IMR-90 (cell line): ENCODE results near the gene TFPI. TPM values are rescaled to one million over a fixed set of nuclear protein-coding genes. Genes with fewer than 3 reads are reported as not detected.

Source experiments
- ATAC-seq: fragments of 200-7000 bp; cut with Tn5 transposase; 2 replicates; pipeline ENCODE4 v1.9.1; 2020; ENCODE audit warnings: low read depth, mild to moderate bottlenecking, moderate library complexity
- BruUV-seq: library from RNA; stranded (reverse); fragments of 400-500 nt; replicated peaks from 2 replicates; lab custom pipeline; 2021; lab: Mats Ljungman, UMichigan
- CTCF ChIA-PET: fragments of 300-600 bp; formaldehyde crosslinking; extraction: SDS; loops from one replicate; lab custom pipeline; 2021; ENCODE audit warnings: antibody characterized with exemption; lab: Yijun Ruan, JAX
- POLR2A ChIA-PET: fragments of 300-600 bp; sonication (Branson Sonifier 250); formaldehyde crosslinking; loops from one replicate; lab custom pipeline; 2022; ENCODE audit warnings: antibody characterized with exemption; ENCODE audit not compliant: unreplicated experiment; lab: Charles Lee
- DNase-seq: peaks from one replicate; pipeline ENCODE4 v3.0.0; 2013
- H2AFZ ChIP-seq: replicated peaks from 2 replicates; pipeline ENCODE3; 2013; ENCODE audit warnings: low read length, mild to moderate bottlenecking; ENCODE audit not compliant: poor library complexity
- H2AK5ac ChIP-seq: 2 replicates; pipeline ENCODE4 v1.6.1; 2013; ENCODE audit warnings: low read depth, low read length, inconsistent platforms
- H2AK9ac ChIP-seq: replicated peaks from 2 replicates; pipeline ENCODE3; 2013; ENCODE audit warnings: mild to moderate bottlenecking, low read depth, low read length, moderate library complexity; ENCODE audit not compliant: poor library complexity
- H2BK120ac ChIP-seq: 2 replicates; pipeline ENCODE4 v1.6.1; 2013; ENCODE audit warnings: low read depth, low read length, inconsistent platforms
- H2BK15ac ChIP-seq: 3 replicates; pipeline ENCODE4 v1.6.1; 2013; ENCODE audit warnings: low read depth, low read length, inconsistent platforms
- H2BK20ac ChIP-seq: 2 replicates; pipeline ENCODE4 v1.6.1; 2013; ENCODE audit warnings: low read depth, mild to moderate bottlenecking, inconsistent platforms, low read length, moderate library complexity
- H2BK5ac ChIP-seq: 2 replicates; pipeline ENCODE4 v1.6.1; 2013; ENCODE audit warnings: mild to moderate bottlenecking, low read depth, low read length, inconsistent platforms; ENCODE audit not compliant: poor library complexity, severe bottlenecking
- H3K14ac ChIP-seq: replicated peaks from 2 replicates; pipeline ENCODE4 v1.6.1; 2013; ENCODE audit warnings: low read depth, low read length, inconsistent platforms
- H3K18ac ChIP-seq: 2 replicates; pipeline ENCODE4 v1.6.1; 2013; ENCODE audit warnings: low read depth, low read length, control low read depth
- H3K23ac ChIP-seq: 2 replicates; pipeline ENCODE4 v1.6.1; 2013; ENCODE audit warnings: low read depth, low read length, inconsistent platforms
- H3K27ac ChIP-seq: 2 replicates; pipeline ENCODE4 v1.5.1; 2013; ENCODE audit warnings: mild to moderate bottlenecking, control low read depth, low read length; ENCODE audit not compliant: insufficient read depth
- H3K27me3 ChIP-seq: 2 replicates; pipeline ENCODE4 v1.6.1; 2013; ENCODE audit warnings: low read length; ENCODE audit not compliant: control insufficient read depth, insufficient read depth
- H3K36me3 ChIP-seq: 2 replicates; pipeline ENCODE4 v1.6.1; 2013; ENCODE audit warnings: low read length, mixed read lengths; ENCODE audit not compliant: control insufficient read depth, insufficient read depth
- H3K4ac ChIP-seq: 2 replicates; pipeline ENCODE4 v1.6.1; 2013; ENCODE audit warnings: low read depth, low read length, inconsistent platforms
- H3K4me1 ChIP-seq: 2 replicates; pipeline ENCODE4 v1.6.1; 2013; ENCODE audit warnings: low read length, mixed read lengths; ENCODE audit not compliant: control insufficient read depth, insufficient read depth
- H3K4me2 ChIP-seq: 2 replicates; pipeline ENCODE4 v1.6.1; 2013; ENCODE audit warnings: low read depth, mild to moderate bottlenecking, control low read depth, low read length, moderate library complexity
- H3K4me3 ChIP-seq: 2 replicates; pipeline ENCODE4 v1.5.1; 2013; ENCODE audit warnings: low read depth, mild to moderate bottlenecking, control low read depth, low read length, moderate library complexity; ENCODE audit not compliant: insufficient read depth
- H3K56ac ChIP-seq: 2 replicates; pipeline ENCODE4 v1.6.1; 2013; ENCODE audit warnings: low read length, inconsistent platforms; ENCODE audit not compliant: insufficient read depth; ENCODE audit errors: extremely low read depth
- H3K79me1 ChIP-seq, 2 experiments: 2 replicates each; pipeline ENCODE4 v1.6.1; 2013; ENCODE audit warnings: low read length in 2 of 2, inconsistent platforms in 1 of 2, low read depth in 1 of 2
- H3K9ac ChIP-seq: 2 replicates; pipeline ENCODE4 v1.6.1; 2013; ENCODE audit warnings: low read depth, low read length, control low read depth
- H3K9me1 ChIP-seq: 2 replicates; pipeline ENCODE4 v1.6.1; 2013; ENCODE audit warnings: low read length, inconsistent platforms; ENCODE audit not compliant: insufficient read depth
- H3K9me3 ChIP-seq: 2 replicates; pipeline ENCODE4 v1.6.1; 2013; ENCODE audit warnings: low read length; ENCODE audit not compliant: control insufficient read depth, insufficient read depth
- H4K20me1 ChIP-seq: 2 replicates; pipeline ENCODE4 v1.6.1; 2013; ENCODE audit warnings: low read length, inconsistent platforms; ENCODE audit not compliant: insufficient read depth
- H4K5ac ChIP-seq: 2 replicates; pipeline ENCODE4 v1.6.1; 2013; ENCODE audit warnings: mild to moderate bottlenecking, low read depth, low read length, control low read depth
- H4K8ac ChIP-seq, 2 experiments: 2 replicates each; pipeline ENCODE4 v1.6.1; 2013; ENCODE audit warnings: low read depth in 2 of 2, low read length in 2 of 2, control low read depth in 1 of 2, inconsistent platforms in 1 of 2
- H4K91ac ChIP-seq: 2 replicates; pipeline ENCODE4 v1.6.1; 2013; ENCODE audit warnings: low read depth, low read length, inconsistent platforms; ENCODE audit not compliant: insufficient read depth
- CEBPB ChIP-seq: IDR thresholded peaks from 2 replicates; pipeline ENCODE4 v1.6.1; 2012; ENCODE audit warnings: low read depth, low read length, improper control_type of control experiment
- SMC3 ChIP-seq: fragments of 150-350 bp; IDR thresholded peaks from 2 replicates; pipeline ENCODE4 v1.6.1; 2016; ENCODE audit warnings: low read depth, mild to moderate bottlenecking, antibody characterized with exemption, low read length, moderate library complexity
- WGBS, 2 experiments: methylation state at CpG; one replicate each; pipeline versions ENCODE4 v1.1.5 to v1.1.7; 2013; ENCODE audit warnings: missing lambda C conversion rate in 2 of 2; ENCODE audit not compliant: insufficient read length in 1 of 2; ENCODE audit errors: extremely low coverage in 2 of 2; 5-methylcytosine and 5-hydroxymethylcytosine counted together
- dilution Hi-C: fragments of 300-500 bp; cut with HindIII; formaldehyde crosslinking; loops from one replicate; pipeline ENCODE4 v1.14.3; 2018; ENCODE audit warnings: low sequenced_read_pairs; ENCODE audit not compliant: unreplicated experiment
- in situ Hi-C: fragments of 300-500 bp; cut with MboI; formaldehyde crosslinking; loops from 3 replicates; pipeline ENCODE4 v1.14.3; 2019; ENCODE audit warnings: low sequenced_read_pairs, inconsistent platforms, mixed read lengths
- intact Hi-C: fragments of 100-400 bp; cut with micrococcal nuclease; formaldehyde crosslinking; loops from 2 replicates; pipeline ENCODE4 v1.10.0; 2022
- polyA plus RNA-seq, 3 experiments: library from polyadenylated mRNA; depleted of rRNA; stranded (reverse); fragments of >200 nt; gene quantifications; 2 replicates each; pipeline ENCODE4 v1.2.3, GENCODE V29; 2012; ENCODE audit warnings: low replicate concordance in 1 of 3
- total RNA-seq: library from RNA; depleted of rRNA; stranded (reverse); fragments of >200 nt; gene quantifications from 2 replicates; pipeline ENCODE4 v1.2.3, GENCODE V29; 2012
- TF ChIP-seq, protein P1 (sequence below): conservative IDR thresholded peaks from 2 replicates; pipeline ENCODE4 v1.5.1; 2012; ENCODE audit warnings: mild to moderate bottlenecking, low read depth, low read length, improper control_type of control experiment
- TF ChIP-seq, protein P2 (sequence below): fragments of 150-350 bp; IDR thresholded peaks from 2 replicates; pipeline ENCODE4 v1.6.1; 2017; ENCODE audit warnings: mild to moderate bottlenecking, antibody characterized with exemption, low read length, low read depth
- TF ChIP-seq, protein P3 (sequence below): fragments of 150-350 bp; IDR thresholded peaks from 2 replicates; pipeline ENCODE4 v1.6.1; 2016; ENCODE audit warnings: low read depth, mild to moderate bottlenecking, low read length, moderate library complexity, borderline replicate concordance

Gene TFPI
- total and polyA plus RNA-seq, 2 of the 4 experiments (the other 2 are of a cell fraction) = 33.9 to 83.0 TPM

DNA sequence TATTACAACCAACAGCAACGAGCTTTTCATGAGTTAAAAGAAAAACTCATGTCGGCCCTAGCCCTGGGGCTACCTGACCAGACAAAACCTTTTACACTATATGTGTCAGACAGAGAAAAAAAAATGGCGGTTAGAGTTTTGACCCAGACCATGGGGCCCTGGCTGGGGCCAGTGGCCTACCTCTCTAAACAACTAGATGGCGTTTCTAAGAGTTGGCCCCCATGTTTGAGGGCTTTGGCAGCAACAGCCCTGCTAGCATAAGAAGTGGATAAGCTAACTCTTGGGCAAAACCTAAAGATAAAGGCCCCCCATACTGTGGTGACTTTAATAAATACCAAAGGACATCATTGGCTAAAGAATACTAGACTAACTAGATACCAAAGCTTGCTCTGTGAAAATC is 39.3 kb downstream of the TFPI start:
- no peak overlapping the region for H2AFZ ChIP-seq
- H3K18ac ChIP-seq = no peak overlapping the region
- no peak overlapping the region for H4K91ac ChIP-seq
- H2AK5ac ChIP-seq = no peak overlapping the region
- no peak overlapping the region for H2AK9ac ChIP-seq
- no peak overlapping the region for H3K23ac ChIP-seq
- no peak overlapping the region for H3K56ac ChIP-seq
- H3K9ac ChIP-seq = no peak overlapping the region
- H3K9me1 ChIP-seq = no peaks in the 10 kb centered on the region
- H3K14ac ChIP-seq = no peak overlapping the region
- H3K4me1 ChIP-seq = no peaks in the 10 kb centered on the region
- H4K8ac ChIP-seq = no peak overlapping the region
- dilution Hi-C loops = no loop called here
- H2BK120ac ChIP-seq = no peak overlapping the region
- CTCF ChIA-PET = interaction anchor here (0.6 to 2.4 kb wide), 2 partner anchors 14 to 15 kb away, joined by 5 read pairs; no protein-coding TSS in a partner anchor
- H3K36me3 ChIP-seq = peaks cover 21% of the 10 kb centered on the region
- POLR2A ChIA-PET = no interaction called here
- no CpG with 5 or more reads among the region's 4 CpGs for WGBS, 2 experiments
- no peak overlapping the region for H3K4me2 ChIP-seq
- no peak for TF ChIP-seq SMC3
- TF ChIP-seq, protein P1, sequence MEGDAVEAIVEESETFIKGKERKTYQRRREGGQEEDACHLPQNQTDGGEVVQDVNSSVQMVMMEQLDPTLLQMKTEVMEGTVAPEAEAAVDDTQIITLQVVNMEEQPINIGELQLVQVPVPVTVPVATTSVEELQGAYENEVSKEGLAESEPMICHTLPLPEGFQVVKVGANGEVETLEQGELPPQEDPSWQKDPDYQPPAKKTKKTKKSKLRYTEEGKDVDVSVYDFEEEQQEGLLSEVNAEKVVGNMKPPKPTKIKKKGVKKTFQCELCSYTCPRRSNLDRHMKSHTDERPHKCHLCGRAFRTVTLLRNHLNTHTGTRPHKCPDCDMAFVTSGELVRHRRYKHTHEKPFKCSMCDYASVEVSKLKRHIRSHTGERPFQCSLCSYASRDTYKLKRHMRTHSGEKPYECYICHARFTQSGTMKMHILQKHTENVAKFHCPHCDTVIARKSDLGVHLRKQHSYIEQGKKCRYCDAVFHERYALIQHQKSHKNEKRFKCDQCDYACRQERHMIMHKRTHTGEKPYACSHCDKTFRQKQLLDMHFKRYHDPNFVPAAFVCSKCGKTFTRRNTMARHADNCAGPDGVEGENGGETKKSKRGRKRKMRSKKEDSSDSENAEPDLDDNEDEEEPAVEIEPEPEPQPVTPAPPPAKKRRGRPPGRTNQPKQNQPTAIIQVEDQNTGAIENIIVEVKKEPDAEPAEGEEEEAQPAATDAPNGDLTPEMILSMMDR = no peak
- TF ChIP-seq, protein P2, sequence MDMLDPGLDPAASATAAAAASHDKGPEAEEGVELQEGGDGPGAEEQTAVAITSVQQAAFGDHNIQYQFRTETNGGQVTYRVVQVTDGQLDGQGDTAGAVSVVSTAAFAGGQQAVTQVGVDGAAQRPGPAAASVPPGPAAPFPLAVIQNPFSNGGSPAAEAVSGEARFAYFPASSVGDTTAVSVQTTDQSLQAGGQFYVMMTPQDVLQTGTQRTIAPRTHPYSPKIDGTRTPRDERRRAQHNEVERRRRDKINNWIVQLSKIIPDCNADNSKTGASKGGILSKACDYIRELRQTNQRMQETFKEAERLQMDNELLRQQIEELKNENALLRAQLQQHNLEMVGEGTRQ = no peak
- TF ChIP-seq, protein P3, sequence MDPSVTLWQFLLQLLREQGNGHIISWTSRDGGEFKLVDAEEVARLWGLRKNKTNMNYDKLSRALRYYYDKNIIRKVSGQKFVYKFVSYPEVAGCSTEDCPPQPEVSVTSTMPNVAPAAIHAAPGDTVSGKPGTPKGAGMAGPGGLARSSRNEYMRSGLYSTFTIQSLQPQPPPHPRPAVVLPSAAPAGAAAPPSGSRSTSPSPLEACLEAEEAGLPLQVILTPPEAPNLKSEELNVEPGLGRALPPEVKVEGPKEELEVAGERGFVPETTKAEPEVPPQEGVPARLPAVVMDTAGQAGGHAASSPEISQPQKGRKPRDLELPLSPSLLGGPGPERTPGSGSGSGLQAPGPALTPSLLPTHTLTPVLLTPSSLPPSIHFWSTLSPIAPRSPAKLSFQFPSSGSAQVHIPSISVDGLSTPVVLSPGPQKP = no peak
- no peak for TF ChIP-seq CEBPB
- ATAC-seq (no peak), DNase-seq (no peak)
- H3K27me3 ChIP-seq = no peaks in the 10 kb centered on the region
- no peak overlapping the region for H3K27ac ChIP-seq
- no peak overlapping the region for H2BK20ac ChIP-seq
- no peak overlapping the region for H2BK5ac ChIP-seq
- no peak overlapping the region for H3K4ac ChIP-seq
- H4K20me1 ChIP-seq = no peaks in the 10 kb centered on the region
- intact Hi-C loops = no loop called here
- no peak overlapping the region for H4K5ac ChIP-seq
- no peak overlapping the region for H2BK15ac ChIP-seq
- H3K9me3 ChIP-seq = peaks cover 6% of the 10 kb centered on the region
- H3K79me1 ChIP-seq = peaks cover 1 to 12% of the 10 kb centered on the region in 2 experiments; a peak in 2 of 4 replicates
- H3K4me3 ChIP-seq = no peak overlapping the region
- in situ Hi-C loops = no loop called here
- BruUV-seq = no TSS peak
